MCF 10A (cell line): ENCODE measurements around the gene CLK2. TPM values are rescaled to one million over a fixed set of nuclear protein-coding genes. Genes with fewer than 3 reads are reported as not detected.

Experiments
- BruUV-seq: library from RNA; stranded (reverse); fragments of 400-500 nt; replicated peaks from 2 replicates; lab custom pipeline; 2021; lab: Mats Ljungman, UMichigan
- CTCF ChIA-PET: fragments of 300-600 bp; sonication (Branson Sonifier 250); formaldehyde crosslinking; extraction: SDS; loops from one replicate; lab custom pipeline; 2021; ENCODE audit warnings: antibody characterized with exemption, inconsistent platforms; lab: Yijun Ruan, JAX
- POLR2A ChIA-PET: fragments of 300-600, 350-650 bp; sonication (Branson Sonifier 250); formaldehyde crosslinking; extraction: SDS; loops from one replicate; lab custom pipeline; 2020; ENCODE audit warnings: antibody characterized with exemption, inconsistent platforms; lab: Yijun Ruan, JAX
- DNase-seq: peaks from one replicate; pipeline ENCODE4 v3.0.0-alpha.2; 2018; ENCODE audit not compliant: unreplicated experiment
- H3K27ac Mint-ChIP-seq: one replicate; pipeline ENCODE4 v1.8.0; 2022; ENCODE audit warnings: mild to moderate bottlenecking, low read depth, mixed read lengths; ENCODE audit not compliant: unreplicated experiment
- H3K27me3 Mint-ChIP-seq: one replicate; pipeline ENCODE4 v1.8.0; 2022; ENCODE audit warnings: mixed read lengths; ENCODE audit not compliant: insufficient read depth, unreplicated experiment
- H3K36me3 Mint-ChIP-seq: one replicate; pipeline ENCODE4 v1.8.0; 2022; ENCODE audit warnings: mild to moderate bottlenecking, moderate library complexity, mixed read lengths; ENCODE audit not compliant: insufficient read depth, unreplicated experiment
- H3K4me1 Mint-ChIP-seq: one replicate; pipeline ENCODE4 v1.8.0; 2022; ENCODE audit warnings: mixed read lengths; ENCODE audit not compliant: insufficient read depth, unreplicated experiment
- H3K4me3 Mint-ChIP-seq: one replicate; pipeline ENCODE4 v1.8.0; 2022; ENCODE audit warnings: mild to moderate bottlenecking, moderate library complexity, mixed read lengths; ENCODE audit not compliant: unreplicated experiment
- H3K9me3 Mint-ChIP-seq: one replicate; pipeline ENCODE4 v1.8.0; 2022; ENCODE audit warnings: mixed read lengths; ENCODE audit not compliant: unreplicated experiment
- intact Hi-C: fragments of 100-400 bp; cut with micrococcal nuclease; formaldehyde crosslinking; loops from 2 replicates; pipeline ENCODE4 v1.14.1; 2022
- total RNA-seq: library from RNA; stranded (reverse); gene quantifications from 2 replicates; pipeline ENCODE4 v1.2.3, GENCODE V29; 2022
- TF ChIP-seq, protein P1 (sequence below): fragments of 200-600 bp; IDR thresholded peaks from one replicate; pipeline ENCODE4 v1.8.0; 2022; ENCODE audit warnings: antibody characterized with exemption, mild to moderate bottlenecking; ENCODE audit not compliant: unreplicated experiment

Gene CLK2
- total RNA-seq, 1 experiment from 2014 or later = 78.6 TPM

DNA sequence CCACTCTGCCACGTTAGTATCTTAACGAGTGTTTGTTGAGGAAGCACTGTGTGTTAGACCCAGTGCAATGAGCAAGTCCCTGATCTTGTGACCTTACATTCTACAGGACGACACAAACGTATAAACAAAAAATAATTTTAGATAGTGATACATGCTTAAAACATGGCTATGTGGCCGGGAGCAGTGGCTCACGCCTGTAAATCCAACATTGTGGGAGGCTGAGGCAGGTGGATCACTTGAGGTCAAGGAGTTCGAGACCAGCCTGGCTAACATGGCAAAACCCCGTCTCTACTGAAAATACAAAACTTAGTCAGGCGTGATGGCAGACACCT is 45.2 kb downstream of the CLK2 start:
- intact Hi-C loops = loop anchor here (5.0 kb wide), 1 partner anchor 36 kb away; no protein-coding TSS in a partner anchor
- POLR2A ChIA-PET = interaction anchor here (0.7 to 5.9 kb wide), 12 partner anchors 10 to 423 kb away, joined by 3 to 66 read pairs (median 7); partner anchors contain the start of genes ASH1L, CLK2, KRTCAP2 and MTX1

DNA sequence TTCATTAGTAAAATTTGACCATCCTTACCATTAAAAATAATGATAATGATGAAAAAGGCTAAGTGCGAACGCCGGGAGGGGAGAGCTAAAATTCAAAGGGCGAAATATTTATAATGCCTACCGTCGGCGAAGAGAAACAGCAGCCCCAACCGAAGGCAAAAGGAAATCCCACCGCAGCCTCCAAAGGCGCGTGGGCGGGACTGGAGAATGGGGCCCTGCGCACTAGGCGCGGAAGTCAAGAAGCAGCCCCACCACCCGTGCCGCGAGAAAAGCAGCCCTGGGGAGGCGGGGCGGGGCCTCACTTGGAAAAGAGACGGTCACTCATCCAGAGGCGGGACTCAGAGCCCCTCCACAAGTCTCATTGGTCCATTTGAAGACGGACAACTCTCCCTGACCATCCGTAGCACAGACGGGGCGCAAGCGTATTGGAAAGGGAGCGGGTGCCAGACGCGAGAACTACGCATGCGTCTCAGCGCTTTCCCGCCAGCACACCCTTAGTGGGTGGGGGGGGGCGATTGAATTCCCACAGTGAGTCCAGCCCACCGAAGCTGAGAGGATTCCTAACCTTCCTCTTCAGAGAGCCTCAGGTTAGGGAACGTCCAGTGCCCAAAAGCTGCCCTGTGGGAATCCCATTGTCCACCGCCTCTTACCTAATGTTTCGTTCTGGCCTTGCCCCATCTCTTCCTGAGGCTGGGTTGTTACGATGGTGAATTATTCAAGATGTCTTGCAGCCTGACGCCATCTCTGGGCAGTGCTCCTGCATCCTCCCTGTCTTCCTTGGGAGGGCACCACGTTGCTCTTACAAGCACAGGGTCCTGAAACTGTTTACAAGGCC is 45.8 kb downstream of the CLK2 start:
- H3K4me1 Mint-ChIP-seq = peaks cover 34% of the 10 kb centered on the region
- DNase-seq = peak; percentile 100
- intact Hi-C loops = loop anchor here (1.0 to 5.0 kb wide), 2 partner anchors 35 to 54 kb away; partner anchors contain the start of genes KRTCAP2 and TRIM46
- POLR2A ChIA-PET = interaction anchor here (0.6 to 5.9 kb wide), 22 partner anchors 9 to 753 kb away, joined by 3 to 66 read pairs (median 5); partner anchors contain the start of genes ASH1L, CLK2, KRTCAP2 and MTX1
- no peaks in the 10 kb centered on the region for H3K36me3 Mint-ChIP-seq
- H3K27ac Mint-ChIP-seq = peak overlapping the region; percentile 89
- TSS peak; percentile 74 for BruUV-seq
- peak overlapping the region; percentile 85 for H3K4me3 Mint-ChIP-seq
- CTCF ChIA-PET = interaction anchor here (0.7 to 6.1 kb wide), 21 partner anchors 9 to 640 kb away, joined by 3 to 78 read pairs (median 6); partner anchors contain the start of genes ENTREP3, KRTCAP2, MTX1 and THBS3
- TF ChIP-seq, protein P1, sequence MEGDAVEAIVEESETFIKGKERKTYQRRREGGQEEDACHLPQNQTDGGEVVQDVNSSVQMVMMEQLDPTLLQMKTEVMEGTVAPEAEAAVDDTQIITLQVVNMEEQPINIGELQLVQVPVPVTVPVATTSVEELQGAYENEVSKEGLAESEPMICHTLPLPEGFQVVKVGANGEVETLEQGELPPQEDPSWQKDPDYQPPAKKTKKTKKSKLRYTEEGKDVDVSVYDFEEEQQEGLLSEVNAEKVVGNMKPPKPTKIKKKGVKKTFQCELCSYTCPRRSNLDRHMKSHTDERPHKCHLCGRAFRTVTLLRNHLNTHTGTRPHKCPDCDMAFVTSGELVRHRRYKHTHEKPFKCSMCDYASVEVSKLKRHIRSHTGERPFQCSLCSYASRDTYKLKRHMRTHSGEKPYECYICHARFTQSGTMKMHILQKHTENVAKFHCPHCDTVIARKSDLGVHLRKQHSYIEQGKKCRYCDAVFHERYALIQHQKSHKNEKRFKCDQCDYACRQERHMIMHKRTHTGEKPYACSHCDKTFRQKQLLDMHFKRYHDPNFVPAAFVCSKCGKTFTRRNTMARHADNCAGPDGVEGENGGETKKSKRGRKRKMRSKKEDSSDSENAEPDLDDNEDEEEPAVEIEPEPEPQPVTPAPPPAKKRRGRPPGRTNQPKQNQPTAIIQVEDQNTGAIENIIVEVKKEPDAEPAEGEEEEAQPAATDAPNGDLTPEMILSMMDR = no peak
- no peaks in the 10 kb centered on the region for H3K27me3 Mint-ChIP-seq
- no peaks in the 10 kb centered on the region for H3K9me3 Mint-ChIP-seq

More for the DNA sequence above, 45.2 kb downstream of the CLK2 start:
- CTCF ChIA-PET = interaction anchor here (1.0 to 6.1 kb wide), 6 partner anchors 19 to 420 kb away, joined by 3 to 78 read pairs (median 16); partner anchors contain the start of genes MTX1 and THBS3
- TF ChIP-seq, protein P1 = no peak
- H3K36me3 Mint-ChIP-seq = no peaks in the 10 kb centered on the region
- peaks cover 34% of the 10 kb centered on the region for H3K4me1 Mint-ChIP-seq
- no peak for DNase-seq
- peak overlapping the region; percentile 85 for H3K4me3 Mint-ChIP-seq
- no TSS peak for BruUV-seq
- no peaks in the 10 kb centered on the region for H3K27me3 Mint-ChIP-seq
- H3K27ac Mint-ChIP-seq = peak overlapping the region; percentile 89
- H3K9me3 Mint-ChIP-seq = no peaks in the 10 kb centered on the region

DNA sequence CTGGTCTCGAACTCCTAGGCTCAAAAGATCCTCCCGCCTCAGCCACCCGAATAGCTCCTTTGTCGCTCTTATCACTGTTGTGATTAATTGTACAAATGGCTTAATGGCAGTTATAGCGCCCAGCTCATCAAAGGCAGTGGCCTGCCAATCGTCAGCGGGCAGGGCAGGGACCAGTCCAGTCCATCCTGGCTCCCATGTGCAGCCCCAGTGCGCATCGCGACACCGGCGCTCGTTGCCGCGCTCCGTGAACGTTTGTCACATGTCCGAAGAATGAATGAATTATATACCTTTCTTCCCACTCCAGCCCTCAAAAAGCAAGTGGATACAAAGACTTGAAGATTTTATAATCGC is 46.4 kb downstream of the CLK2 start:
- intact Hi-C loops = loop anchor here (1.0 to 5.0 kb wide), 4 partner anchors 20 to 54 kb away; partner anchors contain the start of genes KRTCAP2, THBS3 and TRIM46
- ChIA-PET CTCF (interaction anchor here (0.7 to 6.1 kb wide), 20 partner anchors 9 to 639 kb away, joined by 3 to 78 read pairs (median 6); partner anchors contain the start of genes ENTREP3, KRTCAP2, MTX1 and THBS3), POLR2A (interaction anchor here (0.6 to 5.9 kb wide), 22 partner anchors 9 to 753 kb away, joined by 3 to 66 read pairs (median 5); partner anchors contain the start of genes ASH1L, CLK2, KRTCAP2 and MTX1)
- peak; percentile 63 for DNase-seq
- no peaks in the 10 kb centered on the region for H3K36me3 Mint-ChIP-seq
- H3K4me3 Mint-ChIP-seq = peak overlapping the region; percentile 85
- H3K9me3 Mint-ChIP-seq = no peaks in the 10 kb centered on the region
- TF ChIP-seq, protein P1 = no peak
- H3K4me1 Mint-ChIP-seq = peaks cover 34% of the 10 kb centered on the region
- no peaks in the 10 kb centered on the region for H3K27me3 Mint-ChIP-seq
- peak overlapping the region; percentile 89 for H3K27ac Mint-ChIP-seq
- BruUV-seq = TSS peak; percentile 90
